Smooth muscle cell (in vitro differentiated cells): ENCODE results near the gene ESPNL. TPM values are rescaled to one million over a fixed set of nuclear protein-coding genes. Genes with fewer than 3 reads are reported as not detected.

Experiments used
- DNase-seq: peaks from one replicate; lab custom pipeline; 2025; ENCODE audit not compliant: unreplicated experiment; lab: John Stamatoyannopoulos, UW
- H2AFZ ChIP-seq: fragments of 200-600 bp; sonication (generic); 2 replicates; pipeline ENCODE4 v1.6.0; 2016; ENCODE audit warnings: antibody characterized with exemption, low read depth, mild to moderate bottlenecking
- H3F3A ChIP-seq: fragments of 200-600 bp; sonication (generic); 2 replicates; pipeline ENCODE4 v1.6.0; 2017; ENCODE audit warnings: antibody characterized with exemption, low read depth
- H3K27ac ChIP-seq: fragments of 200-600 bp; sonication (generic); 2 replicates; pipeline ENCODE4 v1.5.1; 2016; ENCODE audit warnings: low read depth, mild to moderate bottlenecking
- H3K27me3 ChIP-seq: fragments of 200-600 bp; sonication (generic); 2 replicates; pipeline ENCODE4 v1.6.1; 2016; ENCODE audit warnings: low read depth, mild to moderate bottlenecking
- H3K36me3 ChIP-seq: fragments of 200-600 bp; sonication (generic); 2 replicates; pipeline ENCODE4 v1.5.1; 2016; ENCODE audit warnings: low read depth
- H3K4me1 ChIP-seq: fragments of 200-600 bp; sonication (generic); 2 replicates; pipeline ENCODE4 v1.5.1; 2016; ENCODE audit warnings: low read depth
- H3K4me2 ChIP-seq: fragments of 200-600 bp; sonication (generic); 2 replicates; pipeline ENCODE4 v1.6.0; 2016; ENCODE audit warnings: mild to moderate bottlenecking
- H3K4me3 ChIP-seq: fragments of 200-600 bp; sonication (generic); 2 replicates; pipeline ENCODE4 v1.5.1; 2016; ENCODE audit warnings: mild to moderate bottlenecking
- H3K79me2 ChIP-seq: fragments of 200-600 bp; sonication (generic); 2 replicates; pipeline ENCODE4 v1.6.0; 2016; ENCODE audit warnings: low read depth, mild to moderate bottlenecking
- H3K9ac ChIP-seq: fragments of 200-600 bp; sonication (generic); 2 replicates; pipeline ENCODE4 v1.6.0; 2016; ENCODE audit warnings: low read depth
- H3K9me3 ChIP-seq: fragments of 200-600 bp; sonication (generic); replicated peaks from 2 replicates; pipeline ENCODE4 v1.5.1; 2016; ENCODE audit warnings: low read depth
- H4K20me1 ChIP-seq: fragments of 200-600 bp; sonication (generic); 2 replicates; pipeline ENCODE4 v1.6.0; 2016; ENCODE audit warnings: low read depth
- CTCF ChIP-seq: fragments of 200-600 bp; sonication (generic); IDR thresholded peaks from 2 replicates; pipeline ENCODE4 v1.5.1; 2017; ENCODE audit warnings: borderline replicate concordance, mild to moderate bottlenecking, antibody characterized with exemption; ENCODE audit not compliant: insufficient read depth, poor library complexity, severe bottlenecking
- WGBS: methylation state at CpG from one replicate; pipeline ENCODE4 v1.1.7; 2016; ENCODE audit warnings: low lambda C conversion rate; 5-methylcytosine and 5-hydroxymethylcytosine counted together
- polyA plus RNA-seq: library from polyadenylated mRNA; unstranded; fragments of >200 nt; fragmentation: Nextera tagmentation; extraction: Ambion mirVana; gene quantifications from 2 replicates; pipeline ENCODE4 v1.2.1, GENCODE V29; 2016
- total RNA-seq: library from RNA; depleted of rRNA; stranded (reverse); fragments of >200 nt; gene quantifications from 2 replicates; pipeline ENCODE4 v1.2.3, GENCODE V29; 2014

Gene ESPNL
- total and polyA plus RNA-seq, 2 experiments from 2014 or later: 0.04 TPM; not detected in 1

GRCh38 chr2:238133499-238134392 is 33.6 kb downstream of the ESPNL start:
- TF ChIP-seq CTCF: no peak
- no peak overlapping the region for H3K9ac ChIP-seq
- H3F3A ChIP-seq: no peaks in the 10 kb centered on the region
- H3K4me3 ChIP-seq: no peak overlapping the region
- no peak overlapping the region for H3K27ac ChIP-seq
- no peak overlapping the region for H2AFZ ChIP-seq
- no peaks in the 10 kb centered on the region for H3K79me2 ChIP-seq
- no peaks in the 10 kb centered on the region for H3K4me1 ChIP-seq
- H3K9me3 ChIP-seq: no peaks in the 10 kb centered on the region
- 83% methylated on average over 14 of the region's 14 CpGs for WGBS
- no peak for DNase-seq
- no peaks in the 10 kb centered on the region for H3K27me3 ChIP-seq
- H4K20me1 ChIP-seq: no peaks in the 10 kb centered on the region
- no peaks in the 10 kb centered on the region for H3K36me3 ChIP-seq
- no peak overlapping the region for H3K4me2 ChIP-seq

GRCh38 chr2:238134393-238134785 is 34.2 kb downstream of the ESPNL start:
- H2AFZ ChIP-seq: no peak overlapping the region
- 94% methylated on average over 11 of the region's 11 CpGs for WGBS
- TF ChIP-seq CTCF: no peak

GRCh38 chr2:238135601-238136150 is 35.5 kb downstream of the ESPNL start:
- no peaks in the 10 kb centered on the region for H4K20me1 ChIP-seq
- no peak overlapping the region for H2AFZ ChIP-seq
- H3K79me2 ChIP-seq: no peaks in the 10 kb centered on the region
- no peaks in the 10 kb centered on the region for H3K27me3 ChIP-seq
- WGBS: 92% methylated on average over 15 of the region's 15 CpGs
- no peak overlapping the region for H3K9ac ChIP-seq
- DNase-seq: no peak
- no peak for TF ChIP-seq CTCF
- H3K9me3 ChIP-seq: no peaks in the 10 kb centered on the region
- no peak overlapping the region for H3K27ac ChIP-seq
- no peak overlapping the region for H3K4me3 ChIP-seq
- no peak overlapping the region for H3K4me2 ChIP-seq
- H3K36me3 ChIP-seq: no peaks in the 10 kb centered on the region
- no peaks in the 10 kb centered on the region for H3F3A ChIP-seq
- H3K4me1 ChIP-seq: no peaks in the 10 kb centered on the region

More at GRCh38 chr2:238134393-238134785, 34.2 kb downstream of the ESPNL start:
- no peaks in the 10 kb centered on the region for H3K27me3 ChIP-seq
- H3F3A ChIP-seq: no peaks in the 10 kb centered on the region
- no peak for DNase-seq
- H4K20me1 ChIP-seq: no peaks in the 10 kb centered on the region
- no peak overlapping the region for H3K9ac ChIP-seq
- H3K79me2 ChIP-seq: no peaks in the 10 kb centered on the region
- no peak overlapping the region for H3K4me2 ChIP-seq
- no peaks in the 10 kb centered on the region for H3K36me3 ChIP-seq
- no peak overlapping the region for H3K4me3 ChIP-seq
- no peaks in the 10 kb centered on the region for H3K4me1 ChIP-seq
- no peaks in the 10 kb centered on the region for H3K9me3 ChIP-seq
- no peak overlapping the region for H3K27ac ChIP-seq
